A549 treated with AZD9567 at 1 μM for 4 hours (cell line): ENCODE results near the gene AKT2. TPM values are rescaled to one million over a fixed set of nuclear protein-coding genes. Genes with fewer than 3 reads are reported as not detected.

Source experiments
- total RNA-seq: library from RNA; stranded (reverse); fragments of 200-300 nt; extraction: Qiagen RNA extraction; gene quantifications from 5 replicates; pipeline ENCODE4 v1.2.3, GENCODE V29; 2022; ENCODE audit not compliant: insufficient read depth

AKT2 gene
- total RNA-seq: 124 to 171 TPM (median 166 TPM) in 5 replicates

DNA sequence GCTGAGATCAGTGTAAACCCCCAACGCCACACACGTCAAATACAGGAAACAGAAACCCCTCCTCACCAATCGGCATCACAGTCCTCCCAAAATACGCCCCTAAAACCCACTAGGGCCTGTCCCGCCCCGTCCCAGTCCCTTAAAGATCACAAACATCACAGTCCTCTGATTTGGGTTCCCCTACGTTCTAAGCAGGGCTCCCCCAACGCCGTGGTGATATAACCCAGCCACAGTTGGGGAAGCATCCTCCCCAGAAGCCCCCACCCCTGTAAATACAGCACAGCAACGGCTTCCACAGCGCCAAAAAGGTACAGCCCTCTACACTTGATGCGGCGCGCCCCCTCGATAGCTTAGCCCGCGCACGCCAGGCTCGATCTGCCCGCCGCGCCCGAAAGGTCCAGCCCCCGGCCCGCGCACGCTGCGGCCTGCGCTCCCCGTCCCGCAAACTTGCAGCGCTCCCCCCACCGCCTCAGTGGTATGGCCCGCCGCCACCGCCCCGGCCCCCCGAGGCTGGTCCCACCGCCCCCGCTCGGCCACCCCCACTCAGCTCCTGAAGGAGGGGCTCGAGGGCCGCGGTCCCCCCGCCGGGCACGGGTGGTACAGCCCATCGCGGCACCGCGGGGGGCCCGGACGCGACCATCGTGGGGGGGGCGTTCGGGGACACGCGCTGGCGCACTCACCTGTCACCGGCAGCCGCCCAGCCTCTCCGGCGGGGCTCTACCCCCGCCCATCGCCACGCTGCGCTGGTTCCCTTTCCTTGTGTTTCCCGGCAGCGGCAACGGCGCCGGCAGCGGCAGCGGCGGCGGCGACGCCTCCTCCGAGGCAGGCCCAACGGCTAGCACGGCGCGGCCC, at the start of gene AKT2:
Gene AKT2 (minus strand): TSS at position 845 of the 852 bp plus-strand sequence. CDS start 20,078 bp downstream, outside the sequence.

DNA sequence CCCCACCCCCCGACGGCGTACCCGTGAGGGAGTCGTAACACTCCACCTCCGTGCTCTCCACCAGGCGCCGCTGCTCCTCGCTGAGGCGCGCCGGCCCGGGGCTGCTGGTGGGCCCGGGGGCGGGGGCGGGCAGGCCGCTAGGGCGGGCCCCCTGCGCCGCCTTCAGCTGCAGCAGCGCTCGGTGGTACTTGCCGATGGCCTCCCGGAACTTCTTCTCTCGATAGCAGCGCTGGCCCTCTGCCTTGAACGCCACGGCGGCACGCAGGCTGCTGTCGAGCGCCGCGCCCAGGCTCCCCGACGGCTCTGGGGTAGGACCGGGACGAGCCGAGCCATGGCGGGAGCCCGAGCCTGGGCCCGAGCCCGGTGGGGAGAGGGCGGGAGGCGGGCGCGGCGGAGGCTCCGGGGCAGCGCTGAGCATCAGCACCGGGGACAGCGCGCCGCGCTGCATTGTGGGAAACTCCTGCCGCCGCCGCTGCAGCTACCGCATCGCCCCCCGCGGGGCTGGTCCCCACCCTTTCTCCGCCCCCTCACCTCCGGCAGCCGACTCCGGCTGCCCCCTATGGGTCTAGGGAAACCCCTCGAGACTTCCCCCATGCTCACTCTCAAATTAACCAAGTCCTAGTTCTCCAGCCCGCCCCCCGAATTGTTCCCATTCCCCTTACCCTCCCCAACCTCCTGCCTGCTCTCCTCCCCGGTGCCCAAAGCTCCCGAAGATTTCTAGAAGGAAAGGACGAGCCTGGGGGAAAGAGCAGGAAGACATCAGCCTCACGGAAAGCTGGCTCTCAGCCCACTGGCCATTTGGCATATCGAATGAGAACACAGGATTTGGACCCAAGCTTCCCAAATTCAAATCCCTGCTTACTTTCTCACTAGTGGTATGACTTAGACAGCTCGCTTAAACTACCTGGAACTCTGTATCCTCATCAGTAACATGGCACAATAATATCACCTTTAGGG, 66.9 kb downstream of the AKT2 start, which contains the start of gene TTC9B:
Gene TTC9B (minus strand): TSS at position 451 of the 957 bp plus-strand sequence. CDS start 3 bp downstream, at position 448.

DNA sequence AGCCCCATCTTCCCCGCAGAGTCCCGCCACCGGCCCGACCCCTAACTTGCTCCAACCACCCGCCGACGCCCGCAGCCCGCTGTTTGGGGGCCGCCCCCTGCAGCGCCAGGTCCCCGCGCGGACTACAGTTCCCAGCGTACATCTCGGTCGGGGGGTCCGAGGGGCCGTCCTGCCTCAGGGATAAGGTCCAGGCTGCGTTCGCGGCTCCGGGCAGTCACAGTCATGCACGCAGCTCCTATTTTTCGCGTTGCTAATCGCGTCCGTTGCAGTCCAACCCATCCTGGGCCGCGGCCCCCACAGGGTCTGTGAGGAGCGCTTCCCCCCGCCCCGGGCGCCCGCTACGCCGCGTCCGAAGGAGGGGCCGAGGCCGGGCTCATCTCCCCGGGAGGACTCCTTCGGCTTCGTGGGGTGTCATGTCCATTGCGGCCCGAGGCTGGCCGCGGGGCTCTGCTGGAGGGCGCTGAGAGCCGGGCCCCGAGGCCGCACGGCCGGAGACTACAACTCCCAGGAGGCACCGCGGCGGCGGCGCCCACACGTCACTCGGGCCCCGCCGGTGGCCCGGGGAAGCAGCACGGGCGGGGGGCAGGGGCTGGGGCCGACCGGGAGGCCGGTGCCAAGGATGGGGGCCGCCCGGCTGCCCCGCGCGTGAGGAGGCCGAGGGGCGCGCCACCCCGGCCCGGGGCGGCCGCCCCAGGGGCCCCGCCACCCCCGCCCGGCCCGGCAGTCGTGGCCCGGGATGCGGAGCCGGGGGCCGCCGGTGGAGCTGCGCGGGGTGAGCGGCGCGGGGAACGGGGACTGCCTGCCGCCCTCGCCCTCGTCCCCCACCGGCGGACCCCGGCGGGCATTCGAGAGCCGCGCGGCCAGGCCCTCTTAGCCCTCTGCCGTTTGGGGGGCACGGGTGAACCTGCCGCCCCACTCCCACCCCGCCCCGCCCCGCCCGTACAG, 94.0 kb downstream of the AKT2 start, which contains the start of gene MAP3K10:
Gene MAP3K10 (plus strand): TSS at position 536 of the 945 bp plus-strand sequence. CDS start 606 bp downstream, outside the sequence.

Other genes starting within 250 kb of the AKT2 start
- gene ZNF780B, start 229.1 kb downstream of the AKT2 start, total RNA-seq: 2.6 to 6.4 TPM (median 4.8 TPM) in 5 replicates
- gene ZNF780A, start 194.4 kb downstream of the AKT2 start, total RNA-seq: 26.1 to 36.4 TPM (median 29.9 TPM) in 5 replicates
- gene MAP3K10, start 93.9 kb downstream of the AKT2 start, total RNA-seq: 5.7 to 13.7 TPM (median 12.8 TPM) in 5 replicates
- 0.37 to 0.94 TPM (median 0.56 TPM) in 4 of 5 replicates, not detected in the other for gene TTC9B, start 67.0 kb downstream of the AKT2 start, total RNA-seq
- 0.11 to 0.31 TPM (median 0.22 TPM) in 4 of 5 replicates, not detected in the other for gene CCNP, start 58.7 kb downstream of the AKT2 start, total RNA-seq
- 32.0 to 59.7 TPM (median 33.8 TPM) in 5 replicates for gene C19orf47, start 63.1 kb upstream of the AKT2 start, total RNA-seq
- gene PLD3, start 63.4 kb upstream of the AKT2 start, total RNA-seq: 263 to 323 TPM (median 272 TPM) in 5 replicates
- gene HIPK4, start 104.8 kb upstream of the AKT2 start, total RNA-seq: 0.27 to 0.35 TPM (median 0.31 TPM) in 4 of 5 replicates, not detected in the other
- gene PRX, start 128.0 kb upstream of the AKT2 start, total RNA-seq: 1.4 to 1.6 TPM (median 1.5 TPM) in 5 replicates
- gene SERTAD1, start 140.6 kb upstream of the AKT2 start, total RNA-seq: 24.0 to 53.9 TPM (median 42.9 TPM) in 5 replicates
- 25.6 to 45.7 TPM (median 37.6 TPM) in 5 replicates for gene SERTAD3, start 159.0 kb upstream of the AKT2 start, total RNA-seq
- gene BLVRB, start 180.4 kb upstream of the AKT2 start, total RNA-seq: 240 to 363 TPM (median 318 TPM) in 5 replicates
- 0.32 to 0.72 TPM (median 0.52 TPM) in 5 replicates for gene SPTBN4, start 181.7 kb upstream of the AKT2 start, total RNA-seq